ENCODE measurements around the gene CDYL2. TPM values are rescaled to one million over a fixed set of nuclear protein-coding genes. Genes with fewer than 3 reads are reported as not detected.

Gene CDYL2
- total and polyA plus RNA-seq, 12 donors: 0.59 to 5.3 (median 2.9) TPM

DNA sequence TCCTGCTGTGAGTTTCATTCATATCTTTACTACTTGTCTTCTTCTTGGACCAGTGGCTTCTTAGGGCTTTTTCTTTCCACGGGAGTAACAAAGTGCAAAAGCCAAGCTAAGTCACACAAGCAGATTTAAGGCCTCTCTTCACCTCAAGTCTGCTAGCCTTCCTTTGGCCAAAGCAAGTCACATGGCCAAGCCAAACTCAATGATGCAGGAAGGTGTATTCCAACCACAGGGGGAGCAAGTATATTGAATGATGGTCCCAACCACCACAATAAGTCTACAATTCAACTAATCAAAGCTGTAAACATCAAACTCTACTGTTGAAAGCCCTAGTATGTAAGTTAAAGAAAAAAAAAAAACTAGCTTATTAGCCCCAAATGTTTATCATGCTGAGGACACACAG lies 44.5 kb upstream of the CDYL2 start:
- H3K4me1 ChIP-seq: no peaks in the 10 kb centered on the region
- H3K4me3 ChIP-seq: no peak overlapping the region
- intact Hi-C loops (cut with DNase I): no loop called here
- H3K27ac ChIP-seq: no peak overlapping the region
- ATAC-seq (no peak), DNase-seq (no peak)
- TF ChIP-seq, protein P1, sequence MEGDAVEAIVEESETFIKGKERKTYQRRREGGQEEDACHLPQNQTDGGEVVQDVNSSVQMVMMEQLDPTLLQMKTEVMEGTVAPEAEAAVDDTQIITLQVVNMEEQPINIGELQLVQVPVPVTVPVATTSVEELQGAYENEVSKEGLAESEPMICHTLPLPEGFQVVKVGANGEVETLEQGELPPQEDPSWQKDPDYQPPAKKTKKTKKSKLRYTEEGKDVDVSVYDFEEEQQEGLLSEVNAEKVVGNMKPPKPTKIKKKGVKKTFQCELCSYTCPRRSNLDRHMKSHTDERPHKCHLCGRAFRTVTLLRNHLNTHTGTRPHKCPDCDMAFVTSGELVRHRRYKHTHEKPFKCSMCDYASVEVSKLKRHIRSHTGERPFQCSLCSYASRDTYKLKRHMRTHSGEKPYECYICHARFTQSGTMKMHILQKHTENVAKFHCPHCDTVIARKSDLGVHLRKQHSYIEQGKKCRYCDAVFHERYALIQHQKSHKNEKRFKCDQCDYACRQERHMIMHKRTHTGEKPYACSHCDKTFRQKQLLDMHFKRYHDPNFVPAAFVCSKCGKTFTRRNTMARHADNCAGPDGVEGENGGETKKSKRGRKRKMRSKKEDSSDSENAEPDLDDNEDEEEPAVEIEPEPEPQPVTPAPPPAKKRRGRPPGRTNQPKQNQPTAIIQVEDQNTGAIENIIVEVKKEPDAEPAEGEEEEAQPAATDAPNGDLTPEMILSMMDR (IDR thresholded peaks at IDR 0.05): no peak
- 84 to 100% methylated on average over 1 of the region's 1 CpG for WGBS, 2 donors
- H3K36me3 ChIP-seq: no peaks in the 10 kb centered on the region
- peaks cover 0 to 16% (median 12%) of the 10 kb centered on the region in 11 donors for H3K9me3 ChIP-seq
- no peaks in the 10 kb centered on the region for H3K27me3 ChIP-seq

DNA sequence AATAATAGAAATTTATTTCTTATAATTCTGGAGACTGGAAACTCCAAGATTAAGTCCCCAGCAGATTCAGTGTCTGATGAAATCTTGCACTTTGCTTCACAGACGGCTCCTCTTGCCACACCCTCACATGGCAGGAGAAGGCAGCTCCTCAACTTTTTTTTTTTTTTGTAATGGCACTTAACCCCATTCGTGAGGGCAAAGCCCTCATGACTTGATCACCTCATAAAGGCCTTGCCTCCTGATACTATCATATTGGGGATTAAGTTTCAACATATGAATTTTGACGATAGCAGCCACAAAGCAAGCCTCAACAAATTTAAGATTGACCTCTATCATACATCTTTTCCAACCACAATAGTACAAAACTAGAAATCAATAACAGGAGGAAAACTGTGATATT lies 42.3 kb upstream of the CDYL2 start:
- 62 to 66% methylated on average over 3 of the region's 3 CpGs for WGBS, 2 donors
- Histone ChIP-seq H3K27me3 (no peaks in the 10 kb centered on the region), H3K4me3 (no peak overlapping the region), H3K9me3 (peaks cover 0 to 28% (median 19%) of the 10 kb centered on the region in 11 donors), H3K4me1 (no peaks in the 10 kb centered on the region), H3K27ac (no peak overlapping the region), H3K36me3 (no peaks in the 10 kb centered on the region)
- ATAC-seq (no peak), DNase-seq (no peak)
- intact Hi-C loops (cut with DNase I): no loop called here
- TF ChIP-seq, protein P1 (IDR thresholded peaks at IDR 0.05): no peak

DNA sequence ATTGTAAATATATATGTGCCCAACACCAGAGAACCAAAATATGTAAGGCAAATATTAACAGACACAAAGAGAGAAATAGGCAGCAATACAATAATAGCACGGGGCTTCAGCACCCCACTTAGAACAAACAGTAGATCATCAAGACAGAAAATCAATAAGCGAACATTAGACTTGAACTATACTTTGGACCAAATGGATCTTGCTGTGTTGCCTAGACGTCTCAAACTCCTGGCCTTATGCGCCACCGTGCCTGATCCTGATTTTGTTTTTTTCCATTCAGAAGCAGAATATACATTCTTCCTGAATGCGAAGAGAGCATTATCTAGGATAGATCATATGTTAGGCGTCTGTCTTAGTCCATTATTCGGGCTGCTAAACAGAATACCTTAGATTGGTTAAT lies 41.9 kb upstream of the CDYL2 start:
- peaks cover 0 to 29% (median 19%) of the 10 kb centered on the region in 11 donors for H3K9me3 ChIP-seq
- DNase-seq: no peak
- TF ChIP-seq, protein P1 (IDR thresholded peaks at IDR 0.05): no peak
- no peak for ATAC-seq
- WGBS, 2 donors: 86 to 87% methylated on average over 8 of the region's 8 CpGs
- no peaks in the 10 kb centered on the region for H3K4me1 ChIP-seq
- H3K36me3 ChIP-seq: no peaks in the 10 kb centered on the region
- no peaks in the 10 kb centered on the region for H3K27me3 ChIP-seq
- H3K4me3 ChIP-seq: no peak overlapping the region
- H3K27ac ChIP-seq: no peak overlapping the region
- intact Hi-C loops (cut with DNase I): no loop called here

DNA sequence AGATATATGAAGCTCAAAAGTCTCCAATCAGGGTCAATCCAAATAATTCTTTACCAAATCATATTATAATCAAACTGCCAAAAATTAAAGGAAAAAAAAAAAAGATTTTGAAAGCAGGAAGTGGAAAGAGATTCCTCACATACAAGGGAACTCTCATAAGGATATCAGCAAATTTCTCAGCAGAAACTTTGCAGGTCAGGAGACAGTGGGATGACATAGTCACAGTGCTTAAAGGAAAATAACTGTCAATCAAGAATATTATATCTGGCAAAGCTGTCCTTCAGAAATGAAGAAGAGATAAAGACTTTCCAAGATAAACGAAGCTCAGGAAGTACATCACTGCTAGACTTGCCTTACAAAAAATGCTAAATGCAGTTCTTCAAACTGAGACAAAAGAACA lies 40.0 kb upstream of the CDYL2 start:
- intact Hi-C loops (cut with DNase I): no loop called here
- Histone ChIP-seq H3K4me3 (no peak overlapping the region), H3K36me3 (no peaks in the 10 kb centered on the region), H3K9me3 (peaks cover 0 to 36% (median 19%) of the 10 kb centered on the region in 11 donors), H3K27ac (no peak overlapping the region), H3K27me3 (no peaks in the 10 kb centered on the region), H3K4me1 (no peaks in the 10 kb centered on the region)
- ATAC-seq: no peak
- TF ChIP-seq, protein P1 (IDR thresholded peaks at IDR 0.05): no peak
- no peak for DNase-seq
- WGBS, 2 donors: 53 to 54% methylated on average over 1 of the region's 1 CpG
